ENCODE measurements around the gene ACO2.
"Not testable (repeated sequence)": the region's sequence is repeated elsewhere in the genome, so short reads cannot be mapped to it uniquely, and the experiment has no call there.

The ACO2 gene

DNA sequence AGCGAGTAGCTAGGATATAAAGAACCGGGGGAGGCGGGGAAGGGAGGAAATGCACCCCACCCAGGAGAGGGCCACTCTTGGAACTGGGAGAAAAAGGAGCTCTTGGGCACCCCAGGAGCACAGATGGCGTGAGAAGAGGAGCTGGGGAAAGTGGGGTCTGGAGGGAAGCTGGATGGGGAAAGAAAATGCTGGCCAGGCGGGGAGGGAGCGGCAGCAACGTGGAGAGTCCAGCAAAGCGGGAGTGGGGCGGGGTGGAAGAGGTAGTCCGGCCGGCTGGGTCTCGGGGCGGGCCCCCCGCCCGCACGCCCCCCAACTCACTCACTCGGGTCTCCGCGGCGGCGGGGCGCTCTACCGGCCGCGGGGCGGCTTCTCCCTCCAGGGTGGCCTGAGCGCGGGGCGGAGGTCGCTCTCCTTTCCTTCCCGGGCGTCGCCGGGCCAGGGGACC lies 22.8 kb upstream of the ACO2 start:
- TF ChIP-seq CTCF (IDR thresholded peaks at IDR 0.05), result no peak
- no peak for TF ChIP-seq ZFX (IDR thresholded peaks at IDR 0.05; ENCODE audit: borderline replicate concordance)
- H3K27ac ChIP-seq, result peak overlapping the region; percentile 100

DNA sequence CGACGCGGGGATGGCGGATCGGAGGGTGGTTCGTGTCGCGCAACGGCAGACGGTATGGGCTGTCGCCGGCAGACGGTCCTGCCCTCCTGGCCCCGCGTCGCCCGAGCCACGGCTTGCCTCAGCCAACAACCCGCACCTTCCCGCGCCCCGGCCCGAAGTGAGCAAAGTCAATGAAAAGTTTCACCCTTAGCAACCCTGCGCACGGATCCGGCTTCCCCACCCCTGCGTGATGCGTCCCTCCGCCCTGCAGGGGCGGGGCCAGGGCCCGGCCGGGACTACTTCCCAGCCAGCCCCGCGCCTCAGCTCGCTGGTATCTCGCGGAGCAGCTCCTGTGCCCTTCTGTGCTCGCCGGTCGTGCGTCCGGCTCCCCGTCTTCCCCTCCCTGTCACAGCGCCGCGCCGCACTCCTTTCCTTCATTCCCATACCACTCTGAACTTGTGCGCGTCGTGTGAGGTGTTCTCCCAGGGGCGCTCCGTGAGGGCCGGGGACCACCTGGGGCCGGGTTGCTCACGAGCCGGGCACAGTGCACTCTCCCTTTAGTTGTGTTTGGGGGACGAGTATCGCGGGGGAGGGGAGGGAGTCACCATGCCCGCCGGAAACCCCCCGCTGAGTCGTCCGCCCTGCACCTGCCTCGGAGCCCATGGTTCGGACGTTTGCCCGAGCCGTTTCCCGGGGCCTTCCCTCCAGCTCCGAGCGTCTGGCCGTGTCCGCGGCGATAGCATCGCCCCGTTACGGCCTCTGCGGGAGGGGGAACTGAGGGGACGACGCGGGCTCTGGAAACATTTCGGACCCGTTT lies 22.1 kb upstream of the ACO2 start, which contains the start of gene TOB2:
TSS of gene TOB2 (minus strand) at position 163 of the 796 bp plus-strand sequence. CDS start 9,456 bp downstream, outside the sequence.
- peak within 1 kb of the TSS; percentile 100 for H3K27ac ChIP-seq
- TF ChIP-seq CTCF (IDR thresholded peaks at IDR 0.05) (no peak), ZFX (IDR thresholded peaks at IDR 0.05; ENCODE audit: borderline replicate concordance) (no peak)

DNA sequence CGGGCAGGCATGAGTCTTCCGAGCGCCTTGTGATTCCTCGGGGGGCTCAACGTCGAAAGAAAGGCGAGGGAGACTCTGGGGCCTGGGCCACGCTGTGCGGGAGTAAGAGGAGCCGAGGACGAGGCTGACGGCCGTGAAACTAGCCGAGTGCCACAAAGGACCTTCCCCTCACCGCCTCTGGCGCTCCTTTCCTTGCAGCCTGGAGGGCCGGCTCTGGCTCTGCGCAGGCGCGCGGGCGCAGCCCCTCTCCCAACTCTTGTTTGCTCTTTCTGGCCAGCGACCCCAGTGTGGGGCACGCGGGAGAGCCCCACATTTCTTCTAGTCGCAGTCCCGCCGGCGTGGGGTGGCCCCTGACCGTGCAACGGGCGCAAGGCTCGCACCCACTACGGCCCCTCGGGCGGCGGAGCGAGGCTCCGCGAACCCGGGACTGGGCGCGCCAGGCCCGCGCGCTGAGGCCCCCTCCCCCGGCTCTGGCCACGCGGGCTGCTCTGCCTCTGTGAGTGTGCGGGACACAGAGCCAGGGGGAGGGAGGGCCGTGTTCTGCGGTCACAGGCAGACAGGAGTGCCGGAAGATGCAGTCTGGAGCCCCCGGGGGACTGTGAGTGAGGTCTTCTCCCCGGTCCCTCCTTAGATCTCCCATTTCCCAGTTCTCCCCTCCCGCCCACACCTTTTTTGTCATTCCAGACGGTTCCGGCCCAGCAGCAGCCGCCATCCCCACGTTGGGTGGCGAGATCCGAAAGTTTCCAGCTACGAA lies 21.3 kb upstream of the ACO2 start:
- peak overlapping the region; percentile 100 for H3K27ac ChIP-seq
- TF ChIP-seq CTCF (IDR thresholded peaks at IDR 0.05) (no peak), ZFX (IDR thresholded peaks at IDR 0.05; ENCODE audit: borderline replicate concordance) (no peak)

DNA sequence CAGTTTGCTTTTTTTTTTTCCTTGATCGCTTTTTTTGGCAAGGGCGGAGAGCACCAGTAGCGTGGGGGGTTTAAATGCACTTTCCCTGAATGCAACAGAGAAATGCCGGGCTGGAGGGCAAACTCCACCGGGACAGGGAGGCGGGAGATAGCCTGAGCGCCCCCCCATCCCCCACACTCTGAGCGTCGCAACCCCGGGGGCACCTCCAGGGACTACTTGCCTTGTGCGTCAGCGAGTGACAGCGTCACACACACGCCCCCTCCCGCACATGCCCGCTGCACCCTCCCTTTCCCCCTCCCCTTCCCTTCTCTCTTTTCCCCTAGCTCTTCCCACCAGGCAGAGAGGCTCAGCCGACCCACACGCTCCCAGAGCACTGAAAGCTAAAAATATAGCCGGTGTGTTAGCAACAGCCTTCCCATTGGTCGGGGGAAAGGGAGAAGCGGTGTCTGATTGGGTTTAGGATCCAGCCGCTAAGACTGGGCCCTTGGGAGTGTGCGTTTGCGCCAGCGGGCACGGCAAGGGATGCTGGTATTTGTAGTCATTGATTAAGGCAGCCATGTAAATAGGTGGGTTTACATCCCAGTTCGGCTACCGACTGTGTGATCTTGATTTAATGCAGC lies 20.6 kb upstream of the ACO2 start:
- TF ChIP-seq CTCF (IDR thresholded peaks at IDR 0.05) (no peak), ZFX (IDR thresholded peaks at IDR 0.05; ENCODE audit: borderline replicate concordance) (no peak)
- H3K27ac ChIP-seq, result peak overlapping the region; percentile 100

DNA sequence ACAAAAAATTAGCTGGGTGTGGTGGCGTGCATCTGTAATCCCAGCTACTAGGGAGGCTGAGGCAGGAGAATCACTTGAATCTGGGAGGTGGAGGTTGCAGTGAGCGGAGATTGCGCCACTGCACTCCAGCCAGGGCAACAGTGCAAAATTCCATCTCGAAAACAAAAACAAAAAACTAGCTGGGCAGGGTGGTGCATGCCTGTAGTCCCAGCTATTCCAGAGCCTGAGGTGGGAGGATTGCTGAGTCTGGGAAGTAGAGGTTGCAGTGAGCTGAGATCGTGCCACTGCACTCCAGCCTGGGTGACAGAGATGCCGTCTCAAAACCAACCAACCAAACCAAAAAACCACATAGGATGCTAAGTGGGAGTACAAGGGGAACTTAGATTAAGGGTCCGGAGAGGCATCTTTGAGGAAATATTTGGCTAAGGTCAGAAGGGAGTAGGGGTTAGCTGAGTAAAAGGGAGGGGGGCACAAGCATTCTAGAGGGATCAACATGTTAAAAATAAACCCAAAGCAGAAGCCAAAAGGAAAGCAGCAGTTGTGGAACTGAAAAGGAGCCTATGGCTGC lies 10.7 kb upstream of the ACO2 start:
- no peak overlapping the region for H3K27ac ChIP-seq
- TF ChIP-seq CTCF (IDR thresholded peaks at IDR 0.05) (no peak), ZFX (IDR thresholded peaks at IDR 0.05; ENCODE audit: borderline replicate concordance) (no peak)

DNA sequence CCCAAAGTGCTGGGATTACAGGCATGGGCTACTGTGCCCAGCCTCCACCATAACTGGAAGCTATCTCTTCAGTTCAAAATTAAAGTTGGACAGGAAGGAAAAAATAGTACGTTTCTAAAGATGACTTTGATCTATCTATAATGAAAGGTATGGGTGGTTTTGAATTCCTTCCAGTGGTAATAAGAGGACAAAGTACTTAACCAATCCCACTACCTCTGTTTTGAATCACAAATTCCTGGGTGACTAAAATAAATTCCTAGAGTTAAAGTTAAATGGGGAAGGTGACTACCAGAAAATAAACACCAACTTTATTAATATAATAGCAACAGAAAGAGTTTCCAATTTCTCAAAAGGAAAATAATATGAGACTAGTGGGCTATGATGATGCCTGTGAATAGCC lies 9.5 kb upstream of the ACO2 start:
- TF ChIP-seq ZFX (IDR thresholded peaks at IDR 0.05; ENCODE audit: borderline replicate concordance), result no peak
- no peak for TF ChIP-seq CTCF (IDR thresholded peaks at IDR 0.05)

GRCh38 chr22:41460071-41460470 lies 8.8 kb upstream of the ACO2 start:
- H3K27ac ChIP-seq, result not testable (repeated sequence)

More for the DNA sequence above, 9.5 kb upstream of the ACO2 start:
- H3K27ac ChIP-seq, result no peak overlapping the region
